Measurements from ENCODE around the gene NUDT16.

Gene NUDT16

DNA sequence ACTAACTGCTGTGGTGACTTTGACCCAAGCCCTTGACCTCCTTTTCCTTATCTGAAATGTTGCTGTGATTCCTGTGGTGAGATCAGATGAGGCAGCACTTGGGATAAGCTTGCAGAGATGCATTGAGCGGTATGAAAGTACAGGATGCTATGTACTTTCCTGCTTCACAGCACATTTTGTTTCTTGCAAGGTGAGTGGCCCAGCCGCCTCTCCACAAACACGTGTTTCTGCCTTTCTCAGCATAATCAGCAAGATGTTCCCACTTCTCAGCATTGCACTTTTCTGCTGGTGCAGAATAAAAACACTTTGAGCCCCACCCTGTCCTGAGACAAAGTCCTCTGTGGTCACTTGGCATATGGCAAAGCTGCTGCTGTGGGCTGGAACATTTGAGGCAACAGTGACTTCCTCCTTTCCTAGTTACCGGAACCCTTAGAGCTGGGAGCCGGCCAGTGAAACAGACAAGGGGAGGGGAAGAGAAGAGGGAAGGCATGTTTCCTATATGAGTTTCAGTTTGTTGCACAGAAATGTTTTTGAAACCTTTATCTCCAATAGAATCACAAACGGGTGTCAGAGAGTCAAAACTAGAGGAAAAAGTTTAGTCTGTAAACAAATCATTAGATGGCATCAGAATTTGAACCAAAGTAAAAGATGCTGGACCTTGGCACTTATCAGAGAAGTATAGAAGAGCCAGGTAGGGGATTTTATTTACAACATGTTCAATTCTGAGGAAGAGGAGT is 5.0 kb downstream of the NUDT16 start:
- no peak for DNase-seq

DNA sequence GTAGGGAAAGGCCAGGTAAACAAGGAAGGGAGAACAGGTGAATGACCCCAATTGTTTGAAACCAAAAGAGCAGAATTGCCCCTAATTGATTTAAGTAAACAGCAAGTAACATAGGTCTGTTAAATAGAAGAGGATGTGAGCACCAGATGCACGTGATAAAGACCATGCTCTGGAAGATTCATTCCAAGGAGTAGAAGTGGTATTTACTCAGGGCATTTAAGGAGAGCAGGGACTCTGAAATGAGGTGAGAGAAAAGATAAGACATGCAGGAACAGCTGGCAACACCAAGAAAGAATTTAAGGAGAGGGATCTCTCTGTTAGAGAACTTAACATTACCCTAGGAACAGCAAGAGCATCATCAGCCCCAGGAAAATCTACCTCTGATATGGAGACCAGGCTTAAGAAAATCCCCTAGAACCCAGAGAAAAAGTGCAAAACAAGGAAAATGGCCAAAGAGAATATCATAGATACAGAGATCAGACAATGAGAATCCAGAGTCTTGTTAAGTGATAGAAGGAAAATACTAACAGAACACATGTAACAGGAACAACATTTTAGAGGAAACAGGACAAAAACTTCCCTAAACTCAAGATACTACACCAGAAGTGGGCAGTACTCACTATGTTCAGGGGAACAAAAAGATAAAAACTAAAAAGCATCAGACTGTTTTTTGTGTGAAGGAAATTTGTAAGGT is 6.4 kb downstream of the NUDT16 start:
- DNase-seq: no peak

DNA sequence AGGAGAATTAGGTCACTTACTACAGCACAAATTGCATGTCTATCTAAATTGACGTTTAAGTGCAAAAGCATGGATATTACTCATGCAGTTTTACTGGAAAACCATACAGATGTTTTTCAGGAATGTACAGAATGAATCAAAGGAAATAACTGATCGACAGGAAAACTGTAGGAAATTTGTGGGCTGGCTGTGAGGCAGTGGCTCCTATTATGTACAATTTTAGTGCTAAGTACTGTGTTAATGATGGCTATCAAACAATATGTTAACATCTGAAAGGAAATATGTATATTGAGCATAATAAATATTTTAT is 6.9 kb downstream of the NUDT16 start:
- no peak for DNase-seq

DNA sequence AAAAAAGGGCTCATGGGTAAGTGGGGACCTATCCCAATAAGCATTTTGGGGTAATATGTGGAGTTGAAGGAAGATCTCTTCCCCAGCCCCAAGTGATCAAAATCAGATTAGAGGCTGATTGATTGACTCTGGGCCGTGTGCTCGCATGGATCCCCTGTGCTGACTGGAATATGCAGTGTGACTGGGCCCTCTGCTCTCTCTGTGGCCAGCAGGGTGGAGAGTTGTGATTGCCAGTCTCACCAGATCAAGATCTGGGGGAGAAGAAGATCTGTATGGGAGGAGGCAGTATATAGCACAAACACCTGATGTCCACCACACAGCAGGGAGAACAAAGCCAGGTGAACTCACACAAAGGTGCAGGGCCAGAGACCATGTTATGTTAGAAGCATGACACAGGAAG is 8.8 kb downstream of the NUDT16 start:
- no peak for DNase-seq

DNA sequence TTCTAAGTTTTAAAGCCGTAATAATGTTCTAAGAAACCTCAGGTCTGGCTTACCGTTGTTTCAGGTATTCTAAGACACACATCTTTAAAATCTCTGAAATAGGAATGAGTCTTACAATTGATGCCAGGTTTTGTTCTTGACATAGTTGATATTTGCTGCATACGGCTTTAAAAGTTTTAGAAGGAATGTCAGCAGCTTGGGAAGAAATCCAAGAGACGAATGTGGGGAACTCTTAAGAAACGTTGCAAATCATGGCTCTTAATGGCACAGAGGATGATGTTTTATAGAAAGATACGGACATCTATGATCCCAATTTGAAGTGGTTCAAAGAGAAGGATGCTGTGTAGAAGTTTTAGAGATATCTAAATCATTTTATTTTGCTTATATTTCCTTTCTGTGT is 11.5 kb downstream of the NUDT16 start:
- no peak for DNase-seq

DNA sequence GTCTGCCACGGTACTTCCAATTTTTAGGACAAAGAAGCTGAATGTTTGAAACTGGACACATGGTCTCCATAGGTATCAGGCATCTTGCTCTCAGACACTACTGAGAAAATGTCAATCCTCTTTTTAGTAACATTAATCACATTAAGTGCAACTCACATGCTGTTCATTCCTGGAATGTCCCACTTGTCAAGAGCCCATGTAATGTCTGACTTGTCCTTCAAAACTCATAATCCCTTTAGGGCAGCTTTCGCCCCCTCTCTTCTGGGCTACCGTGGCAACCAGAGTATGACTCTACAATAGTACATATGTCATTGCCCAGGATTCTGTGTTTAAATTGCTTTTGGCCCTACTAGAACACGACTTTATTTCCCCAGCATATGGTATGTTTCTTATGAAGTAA is 12.3 kb downstream of the NUDT16 start:
- no peak for DNase-seq

DNA sequence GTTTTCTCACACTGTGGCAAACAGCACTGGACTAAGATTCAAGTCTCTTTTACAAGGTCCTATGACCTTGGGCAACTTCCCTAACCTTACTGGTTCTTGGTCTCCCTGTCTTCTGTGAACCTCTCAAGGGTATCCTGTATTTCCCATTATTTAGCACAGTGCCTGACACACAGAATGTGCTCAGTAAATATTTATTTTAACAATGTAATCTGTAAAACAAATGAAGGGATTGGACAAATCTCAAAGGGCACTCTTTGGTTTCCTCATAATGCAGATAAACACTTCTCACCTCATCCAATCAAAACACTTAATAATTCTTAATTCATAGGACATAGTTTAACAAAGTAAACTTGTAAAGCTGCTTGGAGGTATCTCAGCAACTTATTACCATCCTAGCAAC is 12.8 kb downstream of the NUDT16 start:
- no peak for DNase-seq

DNA sequence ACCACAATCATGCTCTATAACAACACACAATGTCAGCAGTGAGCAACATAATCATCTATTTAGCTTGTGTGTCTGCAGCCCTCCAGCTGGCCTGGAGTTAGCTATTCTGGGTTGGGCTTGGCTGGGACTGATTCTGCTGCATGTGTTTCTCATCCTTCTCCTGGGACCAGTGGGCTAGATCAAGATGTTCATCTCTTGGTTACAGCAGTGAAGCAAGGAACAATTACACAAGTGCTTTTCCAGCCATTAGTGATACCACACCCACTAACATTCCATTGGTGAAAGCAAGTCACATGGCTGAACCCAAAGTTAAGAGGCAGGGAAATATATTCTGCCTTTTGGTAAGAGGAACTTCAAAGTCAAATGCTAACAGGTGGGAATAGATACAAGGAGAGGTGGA is 14.6 kb downstream of the NUDT16 start:
- DNase-seq: no peak

DNA sequence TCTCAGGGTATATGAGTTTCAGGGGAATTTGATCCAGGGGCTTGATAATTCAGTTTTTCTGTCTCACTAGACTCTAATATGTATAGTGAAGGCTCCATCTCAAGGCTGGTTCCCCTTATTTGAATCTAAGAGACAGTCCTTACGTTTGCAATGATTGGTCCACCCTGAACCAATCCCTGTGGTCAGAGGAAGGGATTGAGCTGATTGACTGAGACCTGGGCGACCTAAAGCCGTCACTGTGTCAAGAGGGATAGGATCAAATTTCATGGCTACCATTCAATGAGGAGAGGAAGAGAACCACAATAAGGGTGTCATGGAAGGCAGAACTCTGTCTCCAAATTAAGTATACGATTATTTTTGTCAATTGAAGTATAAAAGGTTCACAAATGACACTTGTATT is 16.3 kb downstream of the NUDT16 start:
- no peak for DNase-seq

DNA sequence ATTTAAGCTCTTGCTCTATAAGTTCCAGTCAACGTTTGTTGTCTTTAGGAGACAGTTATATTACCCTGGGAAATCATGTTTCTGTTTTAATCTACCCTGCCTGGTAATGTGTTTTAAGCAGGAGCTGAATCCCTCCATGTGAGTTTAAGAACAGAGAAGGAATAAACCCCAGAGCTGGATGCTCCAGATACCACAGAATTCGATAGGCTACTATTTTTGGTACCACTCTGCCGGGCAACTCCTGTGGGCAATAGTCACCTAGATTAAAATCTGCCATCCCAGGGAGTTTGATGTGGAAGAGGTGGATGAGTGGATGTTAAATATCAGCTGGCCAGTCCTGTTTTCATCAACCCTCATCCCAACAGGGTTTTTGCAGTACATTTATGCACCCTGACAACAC is 20.4 kb downstream of the NUDT16 start:
- DNase-seq: no peak

DNA sequence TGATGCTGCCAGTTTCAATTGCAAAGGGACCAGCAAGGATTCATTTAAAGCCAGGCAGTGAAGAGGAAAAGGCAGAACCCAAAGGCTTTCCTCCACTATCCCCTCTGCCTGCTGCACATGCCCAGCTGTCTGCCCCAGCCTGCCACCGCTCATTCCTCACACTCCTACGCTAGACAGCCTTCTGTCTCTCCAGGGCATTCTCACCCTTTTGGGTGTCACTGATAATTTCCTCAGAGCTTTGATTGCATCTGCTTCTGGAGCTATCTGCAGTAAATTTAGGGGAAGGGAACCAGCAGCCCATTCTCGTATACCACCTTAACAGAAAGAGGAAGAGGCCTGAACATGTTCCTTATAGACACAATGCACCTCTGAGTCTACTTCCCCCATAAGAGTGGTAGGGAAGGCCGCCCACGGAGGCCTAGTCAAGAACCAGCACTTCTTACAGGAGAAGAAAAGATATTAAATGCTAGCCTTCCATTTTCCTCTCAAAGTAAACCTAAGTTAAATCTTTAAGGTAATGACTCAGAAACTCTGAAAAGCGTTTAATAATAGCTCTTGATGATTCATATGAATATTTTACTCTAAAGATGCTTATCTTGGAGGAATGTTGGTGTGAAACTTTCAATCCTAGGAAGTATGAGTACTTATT is 20.9 kb downstream of the NUDT16 start:
- DNase-seq: no peak

DNA sequence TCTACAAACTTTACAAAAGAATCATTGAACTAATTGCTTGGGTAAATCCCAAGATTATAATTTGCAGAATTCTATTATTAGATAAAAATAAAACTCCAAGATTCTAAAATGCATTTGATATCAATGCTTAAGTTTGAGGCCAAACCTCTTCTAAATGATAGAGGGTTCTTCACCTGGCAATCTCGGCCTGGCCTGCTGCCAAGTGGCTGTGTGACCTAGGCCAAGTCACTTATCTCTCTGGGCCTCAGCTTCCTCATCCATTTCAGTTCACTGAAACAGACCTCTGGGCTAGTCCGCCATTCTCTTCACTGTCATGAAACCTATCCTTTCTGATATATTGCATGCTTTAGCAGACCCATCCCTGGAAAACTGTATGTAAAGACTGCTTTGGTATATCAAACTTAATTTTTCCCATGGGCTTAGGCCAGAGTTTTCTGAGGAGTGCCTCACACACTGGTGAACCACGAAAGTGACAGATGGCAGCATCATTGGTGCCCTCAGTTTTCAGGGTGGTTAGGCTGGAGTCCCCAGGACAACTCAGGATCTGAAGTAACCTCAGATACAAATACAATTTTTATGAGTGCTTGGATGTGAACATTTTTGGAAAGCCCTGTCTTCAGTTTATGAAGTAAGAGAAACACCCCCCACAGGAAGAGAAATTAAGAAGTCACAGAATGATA is 21.8 kb downstream of the NUDT16 start:
- no peak for DNase-seq

DNA sequence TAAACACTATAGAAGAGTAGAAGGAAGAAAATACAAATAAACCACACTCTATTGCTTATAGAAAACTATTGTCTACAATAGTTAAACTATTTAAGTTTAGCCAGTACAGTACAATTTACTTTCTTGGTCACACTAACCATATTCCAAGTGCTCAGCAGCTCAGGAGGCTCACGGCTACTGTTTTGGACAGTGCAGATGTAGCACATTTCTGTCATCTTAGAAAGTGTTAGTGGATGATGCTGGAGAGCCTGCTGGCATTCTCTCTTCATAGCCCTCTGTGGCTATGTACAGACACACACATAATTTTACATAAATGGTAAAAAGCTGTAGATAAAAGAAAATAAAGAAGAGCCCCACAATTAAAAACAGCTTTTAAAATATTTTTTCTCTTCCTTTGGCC is 23.8 kb downstream of the NUDT16 start:
- no peak for DNase-seq

DNA sequence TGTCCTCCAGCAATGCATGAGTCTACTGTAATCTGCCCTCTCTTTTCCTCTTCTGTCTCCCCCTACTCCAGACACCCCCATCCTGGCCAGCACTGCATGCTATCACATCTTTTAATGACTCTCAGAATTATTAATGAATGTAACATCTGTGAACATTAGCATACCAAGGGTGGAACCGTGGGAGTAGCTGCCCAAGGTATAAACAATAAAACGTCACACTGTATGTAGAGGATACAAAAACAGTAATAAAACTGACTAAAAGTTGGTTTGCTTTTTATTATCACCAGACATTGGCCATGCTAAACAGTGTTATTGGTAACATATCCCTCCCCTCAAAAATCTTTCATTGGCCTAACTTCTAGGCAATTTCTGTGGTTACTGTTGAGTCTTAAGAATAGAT is 24.7 kb downstream of the NUDT16 start:
- DNase-seq: no peak

DNA sequence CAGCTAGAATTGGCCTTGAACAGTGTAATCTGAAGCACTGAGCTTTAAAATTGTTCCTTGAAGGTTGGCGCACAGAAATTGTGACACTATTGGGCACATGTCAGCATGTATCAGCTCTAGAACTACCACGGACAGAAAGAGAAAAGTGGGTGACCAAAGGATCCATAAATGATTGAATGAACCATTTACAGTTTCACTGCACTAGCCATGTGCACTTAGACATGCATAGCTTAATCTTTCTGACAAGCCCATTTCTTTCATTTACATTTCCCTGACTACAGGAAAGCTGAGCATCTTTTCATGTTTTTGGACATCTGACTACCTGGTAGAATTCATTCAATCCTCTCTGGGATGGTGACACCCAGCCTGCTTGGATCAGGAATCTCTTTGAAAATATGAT is 36.2 kb downstream of the NUDT16 start:
- DNase-seq: no peak

DNA sequence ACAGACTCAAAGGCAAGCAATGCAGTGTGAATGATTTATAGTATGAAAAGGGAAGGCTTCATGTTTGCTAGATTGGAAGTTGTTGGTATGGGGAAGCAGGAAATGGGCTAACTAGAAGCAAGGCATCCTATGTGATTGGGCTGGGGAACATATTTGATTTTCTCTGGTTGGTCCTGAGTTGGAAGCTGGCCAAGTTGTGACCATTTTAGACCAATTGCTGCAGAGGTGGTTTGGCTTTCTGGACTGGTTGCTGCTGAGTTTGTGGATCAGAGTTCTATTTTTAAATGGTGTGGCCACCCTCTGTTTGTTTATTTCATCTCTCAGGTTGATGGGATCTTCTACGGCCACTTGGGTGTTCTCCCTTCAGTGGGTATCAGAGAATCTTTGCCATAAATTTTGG is 39.7 kb downstream of the NUDT16 start:
- no peak for DNase-seq

DNA sequence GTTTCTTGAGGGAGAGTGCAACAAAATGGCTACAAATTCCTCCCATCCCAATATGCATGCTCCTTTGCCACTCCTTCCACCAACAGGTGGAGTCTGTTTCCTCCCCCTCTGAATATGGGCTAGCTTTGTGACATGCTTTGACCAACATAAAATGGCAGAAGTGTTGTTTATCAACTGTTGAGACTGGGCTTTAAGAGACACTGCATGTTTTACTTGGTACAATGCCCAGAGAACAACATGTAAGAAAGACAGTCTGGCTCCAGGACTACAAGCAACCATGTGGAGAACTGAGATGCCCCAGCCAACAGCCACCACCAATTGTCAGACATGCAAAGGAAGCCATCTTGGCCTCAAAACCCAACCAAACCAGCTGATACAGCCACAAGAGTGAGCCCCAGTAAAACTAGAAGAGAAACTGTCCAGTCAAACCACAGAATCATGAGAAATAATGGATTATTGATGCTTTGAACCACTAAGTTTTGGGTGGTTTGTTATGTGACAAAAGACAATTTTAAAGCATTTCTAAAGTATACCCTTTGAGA is 40.5 kb downstream of the NUDT16 start:
- no peak for DNase-seq

DNA sequence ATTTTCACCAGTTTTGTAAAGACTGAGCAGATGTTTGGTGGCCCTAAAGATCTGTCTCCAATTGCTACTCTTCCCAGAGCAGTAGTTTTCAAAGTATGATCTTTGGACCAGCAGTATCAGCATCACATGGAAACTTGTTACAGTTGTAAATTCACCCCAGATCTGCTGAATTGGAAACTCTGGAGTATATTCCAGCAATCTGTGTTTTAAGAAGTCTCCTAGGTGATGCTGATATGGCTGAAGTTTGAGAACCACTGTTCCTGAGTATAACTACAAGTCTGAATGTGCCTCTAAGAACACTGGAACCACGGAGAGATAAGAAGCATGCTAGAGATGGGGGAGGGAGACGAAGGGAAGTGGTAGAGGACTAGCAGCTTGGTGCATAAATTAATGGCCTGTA is 45.7 kb downstream of the NUDT16 start:
- DNase-seq: no peak

DNA sequence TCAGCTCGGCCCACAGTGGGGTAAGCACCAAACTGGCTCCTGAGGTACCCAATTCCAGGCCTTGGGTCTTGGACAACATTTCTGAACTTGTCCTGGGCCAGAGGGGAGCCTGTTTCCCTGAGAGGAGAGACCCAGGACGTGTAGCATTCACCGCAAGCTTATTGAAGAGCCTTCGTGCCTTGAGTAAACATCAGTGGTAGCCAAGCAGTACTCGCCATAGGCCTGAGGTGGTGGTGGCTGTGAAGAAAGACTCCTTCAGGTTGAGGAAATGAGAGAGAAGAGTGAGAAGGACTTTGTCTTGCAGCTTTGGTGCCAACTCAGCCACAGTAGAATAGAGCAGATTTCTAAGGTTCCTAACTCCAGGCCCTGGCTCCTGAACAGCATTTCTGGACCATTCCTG is 50.2 kb downstream of the NUDT16 start:
- no peak for DNase-seq

DNA sequence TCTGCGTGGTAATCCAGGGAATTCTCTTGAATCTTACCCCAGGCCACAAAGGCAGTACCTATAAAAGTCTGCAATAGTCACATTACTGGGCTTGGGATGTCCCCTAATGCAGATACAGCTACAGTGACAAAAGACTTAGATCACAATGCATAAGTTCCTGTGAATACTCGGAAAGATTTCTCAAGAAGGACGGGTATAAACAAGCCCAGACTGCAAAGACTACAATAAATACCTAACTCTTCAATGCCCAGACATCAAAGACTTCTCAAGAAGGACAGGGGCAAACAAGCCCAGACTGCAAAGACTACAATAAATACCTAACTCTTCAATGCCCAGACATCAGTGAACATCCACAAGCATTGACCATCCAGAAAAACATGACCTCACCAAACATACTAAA is 50.9 kb downstream of the NUDT16 start:
- DNase-seq: no peak

DNA sequence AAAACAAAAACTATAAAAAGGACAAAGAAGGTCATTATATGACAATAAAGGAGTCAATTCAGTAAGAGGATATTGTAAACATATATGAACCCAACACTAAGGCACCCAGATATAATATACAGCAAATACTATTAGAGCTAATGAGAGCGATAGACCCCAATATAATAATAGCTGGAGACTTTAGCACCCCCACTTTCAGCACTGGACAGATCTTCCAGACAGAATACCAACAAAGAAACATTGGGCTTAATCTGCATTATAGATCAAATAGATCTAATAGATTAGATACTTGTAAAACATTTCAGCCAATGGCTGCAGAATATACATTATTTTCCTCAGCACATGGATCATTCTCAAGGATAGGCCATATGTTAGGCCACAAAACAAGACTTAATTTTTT is 53.4 kb downstream of the NUDT16 start:
- DNase-seq: no peak

Data from NCI-H1092 (cell line).